GM12878 (cell line): ENCODE data around the gene EEF1AKMT2. TPM values are rescaled to one million over a fixed set of nuclear protein-coding genes. Genes with fewer than 3 reads are reported as not detected.

Experiments
- ATAC-seq: fragments of 200-7000 bp; cut with Tn5 transposase; 3 replicates; pipeline ENCODE4 v1.9.1; 2020; ENCODE audit warnings: mild to moderate bottlenecking, moderate library complexity
- BruUV-seq: library from RNA; stranded (reverse); fragments of 400-500 nt; replicated peaks from 2 replicates; lab custom pipeline; 2021; lab: Mats Ljungman, UMichigan
- CTCF ChIA-PET: fragments of 300-600 bp; sonication (Branson Sonifier 250); formaldehyde crosslinking; extraction: SDS; loops from one replicate; lab custom pipeline; 2021; ENCODE audit warnings: inconsistent platforms; lab: Yijun Ruan, JAX
- POLR2A ChIA-PET: fragments of 350-600 bp; formaldehyde crosslinking; extraction: SDS; loops from one replicate; lab custom pipeline; 2021; ENCODE audit warnings: inconsistent platforms; lab: Charles Lee
- RAD21 ChIA-PET: fragments of 300-600 bp; sonication (Branson Sonifier 250); formaldehyde crosslinking; loops from one replicate; lab custom pipeline; 2023; ENCODE audit warnings: antibody characterized with exemption; ENCODE audit not compliant: unreplicated experiment; lab: Charles Lee
- SMC1A ChIA-PET: fragments of 300-600 bp; sonication (Branson Sonifier 250); formaldehyde crosslinking; loops from one replicate; lab custom pipeline; 2023; ENCODE audit not compliant: unreplicated experiment, uncharacterized antibody; lab: Charles Lee
- DNase-seq: peaks from one replicate; pipeline ENCODE4 v3.0.0-alpha.2; 2011; ENCODE audit warnings: low read depth, low spot score
- FAIRE-seq: peaks from 3 replicates; lab custom pipeline; 2011; peaks lifted over from hg19 to GRCh38; lab: Jason Lieb, UNC
- H2AFZ ChIP-seq: 2 replicates; pipeline ENCODE4 v1.6.0; 2011; ENCODE audit warnings: low read depth, low read length, control low read depth; ENCODE audit not compliant: control insufficient read depth
- H3K27ac ChIP-seq: 2 replicates; pipeline ENCODE4 v1.5.1; 2011; ENCODE audit warnings: control low read depth; ENCODE audit not compliant: control insufficient read depth, insufficient read depth
- H3K27me3 ChIP-seq, 2 experiments: replicated peaks in 1 of 2; 2 replicates each; pipeline versions ENCODE4 v1.6.0 to v1.6.1; 2011; ENCODE audit warnings: low read length in 1 of 2; ENCODE audit not compliant: control insufficient read depth in 2 of 2, insufficient read depth in 2 of 2
- H3K36me3 ChIP-seq, 2 experiments: 2 replicates each; pipeline ENCODE4 v1.5.1; 2011; ENCODE audit warnings: low read length in 1 of 2; ENCODE audit not compliant: control insufficient read depth in 2 of 2, insufficient read depth in 2 of 2
- H3K4me1 ChIP-seq: 2 replicates; pipeline ENCODE4 v1.6.1; 2011; ENCODE audit warnings: mild to moderate bottlenecking, low read length, moderate library complexity, mixed read lengths; ENCODE audit not compliant: control insufficient read depth, insufficient read depth
- H3K4me2 ChIP-seq: 2 replicates; pipeline ENCODE4 v1.6.0; 2011; ENCODE audit warnings: control low read depth; ENCODE audit not compliant: control insufficient read depth, insufficient read depth
- H3K4me3 ChIP-seq: fragments of 200-600 bp; sonication (generic); 2 replicates; pipeline ENCODE4 v1.5.1; 2016
- H3K79me2 ChIP-seq: 2 replicates; pipeline ENCODE4 v1.6.0; 2011; ENCODE audit warnings: low read length; ENCODE audit not compliant: control insufficient read depth, insufficient read depth
- H3K9ac ChIP-seq: 2 replicates; pipeline ENCODE4 v1.8.0; 2011; ENCODE audit warnings: low read length, control low read depth, mixed read lengths; ENCODE audit not compliant: control insufficient read depth, insufficient read depth
- H3K9me3 ChIP-seq: replicated peaks from 3 replicates; pipeline ENCODE4 v1.5.1; 2011; ENCODE audit warnings: mild to moderate bottlenecking, low read length; ENCODE audit not compliant: control insufficient read depth, insufficient read depth
- H4K20me1 ChIP-seq: 2 replicates; pipeline ENCODE4 v1.6.0; 2011; ENCODE audit not compliant: control insufficient read depth, insufficient read depth
- CREM ChIP-seq: IDR thresholded peaks from 2 replicates; pipeline ENCODE4 v1.6.1; 2014; ENCODE audit warnings: antibody characterized with exemption, low read depth
- EGR1 ChIP-seq, 2 experiments: IDR thresholded peaks; 1 replicate in 1 of 2; 2 replicates in 1 of 2; pipeline ENCODE4 v1.6.1; 2011 to 2012; ENCODE audit warnings: low read depth in 2 of 2, low read length in 2 of 2, borderline replicate concordance in 1 of 2, mild to moderate bottlenecking in 1 of 2, moderate library complexity in 1 of 2
- FOXM1 ChIP-seq: IDR thresholded peaks from 2 replicates; pipeline ENCODE4 v1.6.1; 2012; ENCODE audit warnings: low read depth, mild to moderate bottlenecking, inconsistent platforms, low read length, moderate library complexity
- IKZF2 ChIP-seq, 2 experiments: fragments of 450-650 bp; IDR thresholded peaks; 2 replicates each; pipeline ENCODE4 v1.6.1; 2017; ENCODE audit warnings: mild to moderate bottlenecking in 2 of 2, moderate library complexity in 2 of 2
- NR2C1 ChIP-seq: fragments of 450-650 bp; IDR thresholded peaks from 2 replicates; pipeline ENCODE4 v1.6.1; 2017; ENCODE audit warnings: antibody characterized with exemption, mild to moderate bottlenecking, moderate library complexity
- RUNX3 ChIP-seq: IDR thresholded peaks from 2 replicates; pipeline ENCODE4 v1.6.1; 2012; ENCODE audit warnings: low read length, inconsistent platforms
- STAT3 ChIP-seq: IDR thresholded peaks from 2 replicates; pipeline ENCODE4 v1.6.1; 2011; ENCODE audit warnings: low read depth, low read length, improper control_type of control experiment
- SUPT20H ChIP-seq: IDR thresholded peaks from 2 replicates; pipeline ENCODE4 v1.6.1; 2011; ENCODE audit warnings: low read depth, mild to moderate bottlenecking, low read length, moderate library complexity, borderline replicate concordance; ENCODE audit not compliant: control insufficient read depth
- SUZ12 ChIP-seq: fragments of 200-600 bp; sonication (generic); IDR thresholded peaks from one replicate; pipeline ENCODE4 v1.6.1; 2018; ENCODE audit warnings: antibody characterized with exemption, mild to moderate bottlenecking; ENCODE audit not compliant: unreplicated experiment
- ZZZ3 ChIP-seq: IDR thresholded peaks from 2 replicates; pipeline ENCODE4 v1.6.1; 2011; ENCODE audit warnings: low read depth; ENCODE audit not compliant: control insufficient read depth, insufficient read length
- WGBS: methylation state at CpG from one replicate; pipeline ENCODE4 v1.1.6; 2016; ENCODE audit warnings: low lambda C conversion rate; ENCODE audit not compliant: insufficient replicate concordance, insufficient coverage; ENCODE audit errors: missing lambda C conversion rate; 5-methylcytosine and 5-hydroxymethylcytosine counted together
- in situ Hi-C: fragments of 300-500 bp; cut with MboI; formaldehyde crosslinking; loops from 9 replicates; pipeline ENCODE4 v1.14.3; 2018; ENCODE audit warnings: mixed read lengths
- intact Hi-C: fragments of 100-400 bp; cut with micrococcal nuclease; formaldehyde crosslinking; loops from one replicate; pipeline ENCODE4 v1.14.2; 2022; ENCODE audit not compliant: unreplicated experiment
- polyA plus RNA-seq, 11 experiments: library from polyadenylated mRNA; depleted of rRNA in 4 of 11; unstranded in 6 of 11; stranded (reverse) in 5 of 11; fragments of >200 nt; fragmentation: Nextera tagmentation in 4 of 11; fragmentation: Illumina TruSeq in 1 of 11; extraction: Ambion mirVana in 4 of 11; extraction: Trizol in 1 of 11; gene quantifications; 1 replicate in 1 of 11; 2 replicates in 10 of 11; pipeline versions ENCODE4 v1.2.1 to v1.2.3, GENCODE V29; 2011 to 2016; ENCODE audit warnings: inconsistent platforms in 2 of 11, missing spikeins in 2 of 11, low read depth in 1 of 11
- total RNA-seq, 4 experiments: library from RNA; depleted of rRNA in 3 of 4; stranded (reverse); fragments of >200 nt in 3 of 4; fragmentation: Illumina TruSeq in 1 of 4; extraction: Trizol in 1 of 4; gene quantifications; 2 replicates each; pipeline versions ENCODE4 v1.2.1 to v1.2.3, GENCODE V29; 2013 to 2021
- TF ChIP-seq, protein P1 (sequence below): IDR thresholded peaks from 2 replicates; pipeline ENCODE4 v1.6.1; 2012; ENCODE audit warnings: low read length, inconsistent platforms
- TF ChIP-seq, protein P2 (sequence below): fragments of 450-650 bp; IDR thresholded peaks from 2 replicates; pipeline ENCODE4 v1.6.1; 2017; ENCODE audit warnings: mild to moderate bottlenecking, moderate library complexity

EEF1AKMT2 gene
- total and polyA plus RNA-seq, 10 of the 15 experiments (the other 5 are each of a cell fraction or from before 2014, with no cell fraction given), result 9.1 to 29.3 (median 23.6) TPM

DNA sequence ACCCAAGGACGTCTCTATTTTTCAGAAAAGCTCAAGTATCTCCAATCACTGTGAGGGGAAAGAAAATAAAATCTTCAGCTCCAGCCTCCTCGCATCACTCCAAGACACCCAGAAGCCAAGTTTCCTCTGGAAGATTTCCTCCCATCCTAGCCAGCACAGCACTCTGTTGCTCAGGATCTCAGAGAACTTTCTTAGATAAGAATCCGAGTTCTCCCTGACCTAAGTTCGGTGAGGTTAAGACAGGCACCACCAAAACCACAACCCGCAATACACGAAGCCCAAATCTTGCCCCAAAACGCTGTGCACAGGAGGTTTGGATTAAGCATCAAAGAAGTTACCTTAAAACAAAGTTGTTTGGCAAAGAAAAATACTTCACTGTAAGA lies 51.7 kb downstream of the EEF1AKMT2 start:
- BruUV-seq, result no TSS peak
- ChIA-PET RAD21 (interaction anchor here (1.3 to 8.2 kb wide), 17 partner anchors 10 to 210 kb away, joined by 3 to 360 read pairs (median 23); partner anchors contain the start of gene EEF1AKMT2), CTCF (interaction anchor here (1.2 to 4.9 kb wide), 16 partner anchors 9 to 209 kb away, joined by 3 to 319 read pairs (median 27); partner anchors contain the start of gene EEF1AKMT2), POLR2A (interaction anchor here (0.6 to 4.9 kb wide), 6 partner anchors 8 to 125 kb away, joined by 3 to 134 read pairs (median 8); no protein-coding TSS in a partner anchor), SMC1A (interaction anchor here (1.5 to 8.0 kb wide), 9 partner anchors 9 to 202 kb away, joined by 3 to 351 read pairs (median 56); no protein-coding TSS in a partner anchor)
- Histone ChIP-seq H3K4me2 (peak overlapping the region; percentile 48), H3K27me3 (no peaks in the 10 kb centered on the region), H3K4me3 (peak overlapping the region; percentile 84), H3K27ac (no peak overlapping the region), H3K36me3 (no peaks in the 10 kb centered on the region; a peak in 1 of 4 replicates), H3K9me3 (no peaks in the 10 kb centered on the region), H4K20me1 (no peaks in the 10 kb centered on the region; the same call in 1 of the 2 replicates), H3K79me2 (peaks cover 48% of the 10 kb centered on the region), H3K9ac (no peak overlapping the region; the same call in 1 of the 2 replicates), H3K4me1 (peaks cover 51% of the 10 kb centered on the region), H2AFZ (no peak overlapping the region)
- in situ Hi-C loops, result loop anchor here (5.0 kb wide), 1 partner anchor 203 kb away; no protein-coding TSS in a partner anchor
- no peak for DNase-seq
- intact Hi-C loops, result loop anchor here (2.0 to 10.0 kb wide), 8 partner anchors 43 to 745 kb away; no protein-coding TSS in a partner anchor
- ATAC-seq, result no peak
- WGBS, result 39% methylated on average over 7 of the region's 7 CpGs
- FAIRE-seq, result no peak
- no peak for TF ChIP-seq CREM
- no peak for TF ChIP-seq SUPT20H
- TF ChIP-seq STAT3, result no peak
- TF ChIP-seq, protein P1, sequence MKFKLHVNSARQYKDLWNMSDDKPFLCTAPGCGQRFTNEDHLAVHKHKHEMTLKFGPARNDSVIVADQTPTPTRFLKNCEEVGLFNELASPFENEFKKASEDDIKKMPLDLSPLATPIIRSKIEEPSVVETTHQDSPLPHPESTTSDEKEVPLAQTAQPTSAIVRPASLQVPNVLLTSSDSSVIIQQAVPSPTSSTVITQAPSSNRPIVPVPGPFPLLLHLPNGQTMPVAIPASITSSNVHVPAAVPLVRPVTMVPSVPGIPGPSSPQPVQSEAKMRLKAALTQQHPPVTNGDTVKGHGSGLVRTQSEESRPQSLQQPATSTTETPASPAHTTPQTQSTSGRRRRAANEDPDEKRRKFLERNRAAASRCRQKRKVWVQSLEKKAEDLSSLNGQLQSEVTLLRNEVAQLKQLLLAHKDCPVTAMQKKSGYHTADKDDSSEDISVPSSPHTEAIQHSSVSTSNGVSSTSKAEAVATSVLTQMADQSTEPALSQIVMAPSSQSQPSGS, result no peak
- peak; percentile 34; the same call in 1 of the 2 replicates for TF ChIP-seq RUNX3
- TF ChIP-seq EGR1 (IDR thresholded peaks at IDR 0.05; ENCODE audit: borderline replicate concordance in 1 of 2, low read depth in 2 of 2, low read length in 2 of 2), result no peak
- TF ChIP-seq, protein P2, sequence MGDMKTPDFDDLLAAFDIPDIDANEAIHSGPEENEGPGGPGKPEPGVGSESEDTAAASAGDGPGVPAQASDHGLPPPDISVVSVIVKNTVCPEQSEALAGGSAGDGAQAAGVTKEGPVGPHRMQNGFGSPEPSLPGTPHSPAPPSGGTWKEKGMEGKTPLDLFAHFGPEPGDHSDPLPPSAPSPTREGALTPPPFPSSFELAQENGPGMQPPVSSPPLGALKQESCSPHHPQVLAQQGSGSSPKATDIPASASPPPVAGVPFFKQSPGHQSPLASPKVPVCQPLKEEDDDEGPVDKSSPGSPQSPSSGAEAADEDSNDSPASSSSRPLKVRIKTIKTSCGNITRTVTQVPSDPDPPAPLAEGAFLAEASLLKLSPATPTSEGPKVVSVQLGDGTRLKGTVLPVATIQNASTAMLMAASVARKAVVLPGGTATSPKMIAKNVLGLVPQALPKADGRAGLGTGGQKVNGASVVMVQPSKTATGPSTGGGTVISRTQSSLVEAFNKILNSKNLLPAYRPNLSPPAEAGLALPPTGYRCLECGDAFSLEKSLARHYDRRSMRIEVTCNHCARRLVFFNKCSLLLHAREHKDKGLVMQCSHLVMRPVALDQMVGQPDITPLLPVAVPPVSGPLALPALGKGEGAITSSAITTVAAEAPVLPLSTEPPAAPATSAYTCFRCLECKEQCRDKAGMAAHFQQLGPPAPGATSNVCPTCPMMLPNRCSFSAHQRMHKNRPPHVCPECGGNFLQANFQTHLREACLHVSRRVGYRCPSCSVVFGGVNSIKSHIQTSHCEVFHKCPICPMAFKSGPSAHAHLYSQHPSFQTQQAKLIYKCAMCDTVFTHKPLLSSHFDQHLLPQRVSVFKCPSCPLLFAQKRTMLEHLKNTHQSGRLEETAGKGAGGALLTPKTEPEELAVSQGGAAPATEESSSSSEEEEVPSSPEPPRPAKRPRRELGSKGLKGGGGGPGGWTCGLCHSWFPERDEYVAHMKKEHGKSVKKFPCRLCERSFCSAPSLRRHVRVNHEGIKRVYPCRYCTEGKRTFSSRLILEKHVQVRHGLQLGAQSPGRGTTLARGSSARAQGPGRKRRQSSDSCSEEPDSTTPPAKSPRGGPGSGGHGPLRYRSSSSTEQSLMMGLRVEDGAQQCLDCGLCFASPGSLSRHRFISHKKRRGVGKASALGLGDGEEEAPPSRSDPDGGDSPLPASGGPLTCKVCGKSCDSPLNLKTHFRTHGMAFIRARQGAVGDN, result 0 out of 2 replicates have a peak, but pooled peaks have one; percentile 11
- no peak for TF ChIP-seq SUZ12
- TF ChIP-seq IKZF2 (IDR thresholded peaks at IDR 0.05), result 0 out of 4 replicates have a peak, but pooled peaks of 1 of the 2 experiments have one; percentile 6
- no peak for TF ChIP-seq ZZZ3
- TF ChIP-seq NR2C1, result no peak
- TF ChIP-seq FOXM1, result no peak
- TF ChIP-seq, all 136 proteins: peak for 3
